Mesenchymal stem cell (in vitro differentiated cells and primary cell): ENCODE data around the gene MRC2. TPM values are rescaled to one million over a fixed set of nuclear protein-coding genes. Genes with fewer than 3 reads are reported as not detected.

Source experiments
- DNase-seq: peaks from one replicate; pipeline ENCODE4 v3.0.0-alpha.2; 2013
- H2AFZ ChIP-seq: one replicate; pipeline ENCODE4 v1.6.1; 2013; ENCODE audit warnings: low read depth, mild to moderate bottlenecking, control low read depth, inconsistent platforms, low read length, moderate library complexity
- H2AK5ac ChIP-seq: 2 replicates; pipeline ENCODE4 v1.6.1; 2013; ENCODE audit warnings: low read length, moderate library complexity, mild to moderate bottlenecking, inconsistent platforms; ENCODE audit not compliant: severe bottlenecking
- H2BK120ac ChIP-seq: one replicate; pipeline ENCODE4 v1.6.1; 2013; ENCODE audit warnings: low read depth, mild to moderate bottlenecking, inconsistent platforms, low read length, moderate library complexity
- H2BK12ac ChIP-seq, 2 experiments: one replicate each; pipeline ENCODE4 v1.6.1; 2013; ENCODE audit warnings: inconsistent platforms in 2 of 2, low read length in 2 of 2, mild to moderate bottlenecking in 2 of 2, moderate library complexity in 2 of 2, control low read depth in 1 of 2
- H2BK15ac ChIP-seq: one replicate; pipeline ENCODE4 v1.6.1; 2013; ENCODE audit warnings: mild to moderate bottlenecking, low read depth, inconsistent platforms; ENCODE audit not compliant: poor library complexity, severe bottlenecking
- H2BK5ac ChIP-seq: 2 replicates; pipeline ENCODE4 v1.6.1; 2013; ENCODE audit warnings: low read depth, mild to moderate bottlenecking, low read length, control low read depth, inconsistent platforms; ENCODE audit not compliant: poor library complexity, severe bottlenecking
- H3K14ac ChIP-seq, 2 experiments: one replicate each; pipeline ENCODE4 v1.6.1; 2013; ENCODE audit warnings: inconsistent platforms in 2 of 2, low read length in 2 of 2, control low read depth in 1 of 2, mild to moderate bottlenecking in 1 of 2, moderate library complexity in 1 of 2
- H3K18ac ChIP-seq, 2 experiments: one replicate each; pipeline ENCODE4 v1.6.1; 2013; ENCODE audit warnings: inconsistent platforms in 2 of 2, low read length in 2 of 2, control low read depth in 1 of 2, low read depth in 1 of 2, mild to moderate bottlenecking in 1 of 2
- H3K23ac ChIP-seq, 2 experiments: one replicate each; pipeline ENCODE4 v1.6.1; 2013; ENCODE audit warnings: inconsistent platforms in 2 of 2, low read length in 2 of 2, mild to moderate bottlenecking in 2 of 2, moderate library complexity in 2 of 2, control low read depth in 1 of 2
- H3K27ac ChIP-seq: 2 replicates; pipeline ENCODE4 v1.5.1; 2013; ENCODE audit warnings: mild to moderate bottlenecking, moderate library complexity, low read length, control low read depth, inconsistent platforms; ENCODE audit not compliant: poor library complexity, severe bottlenecking
- H3K27me3 ChIP-seq, 2 experiments: 2 replicates each; pipeline versions ENCODE4 v1.6.1 to v1.7.0; 2013; ENCODE audit warnings: low read length in 2 of 2, mild to moderate bottlenecking in 2 of 2, moderate library complexity in 2 of 2, control low read depth in 1 of 2, inconsistent platforms in 1 of 2; ENCODE audit not compliant: control insufficient read depth in 1 of 2, insufficient read depth in 1 of 2
- H3K36me3 ChIP-seq, 2 experiments: 2 replicates each; pipeline versions ENCODE4 v1.6.1 to v1.7.0; 2013; ENCODE audit warnings: low read length in 2 of 2, control low read depth in 1 of 2, inconsistent platforms in 1 of 2, low read depth in 1 of 2, mild to moderate bottlenecking in 1 of 2; ENCODE audit not compliant: insufficient read depth in 2 of 2, control insufficient read depth in 1 of 2
- H3K4ac ChIP-seq, 2 experiments: one replicate each; pipeline ENCODE4 v1.6.1; 2013; ENCODE audit warnings: inconsistent platforms in 2 of 2, low read length in 2 of 2, mild to moderate bottlenecking in 2 of 2, moderate library complexity in 2 of 2, control low read depth in 1 of 2, low read depth in 1 of 2
- H3K4me1 ChIP-seq: 2 replicates; pipeline ENCODE4 v1.6.1; 2013; ENCODE audit warnings: low read depth, low read length, control low read depth; ENCODE audit not compliant: control insufficient read depth, insufficient read depth
- H3K4me2 ChIP-seq: 2 replicates; pipeline ENCODE4 v1.6.1; 2013; ENCODE audit warnings: low read length, mild to moderate bottlenecking, inconsistent platforms; ENCODE audit not compliant: poor library complexity, severe bottlenecking
- H3K4me3 ChIP-seq, 2 experiments: 2 replicates each; pipeline versions ENCODE4 v1.5.1 to v1.7.0; 2013; ENCODE audit warnings: low read length in 2 of 2, mild to moderate bottlenecking in 2 of 2, control low read depth in 1 of 2, low read depth in 1 of 2; ENCODE audit not compliant: insufficient read depth in 1 of 2
- H3K79me1 ChIP-seq: replicated peaks from 2 replicates; pipeline ENCODE4 v1.6.1; 2013; ENCODE audit warnings: mild to moderate bottlenecking, control low read depth, low read length, inconsistent platforms; ENCODE audit not compliant: poor library complexity, severe bottlenecking
- H3K9ac ChIP-seq: 2 replicates; pipeline ENCODE4 v1.7.0; 2013; ENCODE audit warnings: mild to moderate bottlenecking, low read length, moderate library complexity
- H3K9me3 ChIP-seq: 2 replicates; pipeline ENCODE4 v1.7.0; 2013; ENCODE audit warnings: mild to moderate bottlenecking, low read length; ENCODE audit not compliant: control insufficient read depth
- H4K8ac ChIP-seq: one replicate; pipeline ENCODE4 v1.6.1; 2013; ENCODE audit warnings: inconsistent platforms, mild to moderate bottlenecking, low read length, moderate library complexity
- H4K91ac ChIP-seq: one replicate; pipeline ENCODE4 v1.6.1; 2013; ENCODE audit warnings: mild to moderate bottlenecking, low read length, inconsistent platforms
- WGBS: methylation state at CpG from one replicate; pipeline ENCODE4 v1.1.7; 2013; ENCODE audit warnings: mixed read lengths; 5-methylcytosine and 5-hydroxymethylcytosine counted together
- polyA plus RNA-seq, 2 experiments: library from polyadenylated mRNA; stranded (reverse); fragments of 200-250 nt; gene quantifications; one replicate each; pipeline ENCODE4 v1.2.3, GENCODE V29; 2013

MRC2 gene, protein sequence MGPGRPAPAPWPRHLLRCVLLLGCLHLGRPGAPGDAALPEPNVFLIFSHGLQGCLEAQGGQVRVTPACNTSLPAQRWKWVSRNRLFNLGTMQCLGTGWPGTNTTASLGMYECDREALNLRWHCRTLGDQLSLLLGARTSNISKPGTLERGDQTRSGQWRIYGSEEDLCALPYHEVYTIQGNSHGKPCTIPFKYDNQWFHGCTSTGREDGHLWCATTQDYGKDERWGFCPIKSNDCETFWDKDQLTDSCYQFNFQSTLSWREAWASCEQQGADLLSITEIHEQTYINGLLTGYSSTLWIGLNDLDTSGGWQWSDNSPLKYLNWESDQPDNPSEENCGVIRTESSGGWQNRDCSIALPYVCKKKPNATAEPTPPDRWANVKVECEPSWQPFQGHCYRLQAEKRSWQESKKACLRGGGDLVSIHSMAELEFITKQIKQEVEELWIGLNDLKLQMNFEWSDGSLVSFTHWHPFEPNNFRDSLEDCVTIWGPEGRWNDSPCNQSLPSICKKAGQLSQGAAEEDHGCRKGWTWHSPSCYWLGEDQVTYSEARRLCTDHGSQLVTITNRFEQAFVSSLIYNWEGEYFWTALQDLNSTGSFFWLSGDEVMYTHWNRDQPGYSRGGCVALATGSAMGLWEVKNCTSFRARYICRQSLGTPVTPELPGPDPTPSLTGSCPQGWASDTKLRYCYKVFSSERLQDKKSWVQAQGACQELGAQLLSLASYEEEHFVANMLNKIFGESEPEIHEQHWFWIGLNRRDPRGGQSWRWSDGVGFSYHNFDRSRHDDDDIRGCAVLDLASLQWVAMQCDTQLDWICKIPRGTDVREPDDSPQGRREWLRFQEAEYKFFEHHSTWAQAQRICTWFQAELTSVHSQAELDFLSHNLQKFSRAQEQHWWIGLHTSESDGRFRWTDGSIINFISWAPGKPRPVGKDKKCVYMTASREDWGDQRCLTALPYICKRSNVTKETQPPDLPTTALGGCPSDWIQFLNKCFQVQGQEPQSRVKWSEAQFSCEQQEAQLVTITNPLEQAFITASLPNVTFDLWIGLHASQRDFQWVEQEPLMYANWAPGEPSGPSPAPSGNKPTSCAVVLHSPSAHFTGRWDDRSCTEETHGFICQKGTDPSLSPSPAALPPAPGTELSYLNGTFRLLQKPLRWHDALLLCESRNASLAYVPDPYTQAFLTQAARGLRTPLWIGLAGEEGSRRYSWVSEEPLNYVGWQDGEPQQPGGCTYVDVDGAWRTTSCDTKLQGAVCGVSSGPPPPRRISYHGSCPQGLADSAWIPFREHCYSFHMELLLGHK (N-terminal part only)
- 173 TPM for polyA plus RNA-seq (2013, experiment 1 of 2)
- polyA plus RNA-seq (2013, experiment 2 of 2), result 168 TPM

DNA sequence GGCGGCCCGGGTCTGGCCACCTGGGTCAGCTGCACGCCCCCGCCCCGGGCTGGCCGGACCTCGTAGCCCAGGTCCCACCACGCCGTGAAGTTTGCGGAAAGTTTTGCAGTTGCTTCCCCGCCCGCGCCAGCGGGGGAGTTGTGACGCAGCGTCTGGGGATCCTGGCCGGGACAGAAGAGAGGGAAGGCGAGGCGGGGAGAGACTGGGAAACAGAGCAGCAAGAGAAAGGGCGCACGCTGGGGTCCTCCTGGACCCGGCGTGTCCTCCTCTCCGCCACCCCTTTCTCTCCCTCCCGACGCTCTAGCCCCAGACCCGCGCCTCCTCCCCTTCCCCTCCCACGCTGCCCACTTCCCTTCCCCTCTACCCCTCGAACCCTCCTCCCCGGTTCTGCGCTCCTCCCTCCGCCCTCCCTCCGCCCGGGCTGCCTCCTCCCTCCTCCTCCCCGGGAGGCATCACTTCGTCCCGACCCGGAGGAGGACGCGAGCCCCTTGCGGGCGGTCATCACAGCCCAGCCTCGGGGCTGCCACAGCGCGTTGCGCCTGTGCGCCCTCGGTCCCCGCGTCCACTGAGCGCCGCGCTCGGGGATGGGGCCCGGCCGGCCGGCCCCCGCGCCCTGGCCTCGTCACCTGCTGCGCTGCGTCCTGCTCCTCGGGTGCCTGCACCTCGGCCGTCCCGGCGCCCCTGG, at the start of gene MRC2:
MRC2 (plus strand) TSS at position 452 of the 685 bp plus-strand sequence; CDS start at position 585, 133 bp downstream.
- peak within 1 kb of the TSS; percentile 57 to 67 for H2BK12ac ChIP-seq
- peak within 1 kb of the TSS; percentile 40 for H2AK5ac ChIP-seq
- DNase-seq, result peak; percentile 92
- H2BK15ac ChIP-seq, result peak within 1 kb of the TSS; percentile 93
- peak within 1 kb of the TSS in 1 of 2 experiments; percentile 85 for H3K23ac ChIP-seq
- H3K9ac ChIP-seq, result peak within 1 kb of the TSS; percentile 96
- peaks cover 22 to 34% of the 10 kb centered on the region in 2 experiments for H3K36me3 ChIP-seq
- peak within 1 kb of the TSS; percentile 97 for H4K91ac ChIP-seq
- peak within 1 kb of the TSS; percentile 87 for H3K4me2 ChIP-seq
- peak within 1 kb of the TSS; percentile 87 to 89 for H3K4me3 ChIP-seq
- H3K27me3 ChIP-seq, result no peaks in the 10 kb centered on the region
- peaks cover 4% of the 10 kb centered on the region for H3K79me1 ChIP-seq
- H3K9me3 ChIP-seq, result no peaks in the 10 kb centered on the region
- H3K27ac ChIP-seq, result peak within 1 kb of the TSS; percentile 95
- H2AFZ ChIP-seq, result peak within 1 kb of the TSS; percentile 73
- WGBS, result 2% methylated on average over 46 of the region's 68 CpGs
- peak within 1 kb of the TSS; percentile 94 for H2BK120ac ChIP-seq
- peak within 1 kb of the TSS; percentile 87 for H2BK5ac ChIP-seq
- H3K4me1 ChIP-seq, result peaks cover 43% of the 10 kb centered on the region
- H3K18ac ChIP-seq, result peak within 1 kb of the TSS; percentile 97
- peak within 1 kb of the TSS; percentile 86 to 93 for H3K4ac ChIP-seq
- H3K14ac ChIP-seq, result peak within 1 kb of the TSS; percentile 65 to 93
- H4K8ac ChIP-seq, result peak within 1 kb of the TSS; percentile 87

DNA sequence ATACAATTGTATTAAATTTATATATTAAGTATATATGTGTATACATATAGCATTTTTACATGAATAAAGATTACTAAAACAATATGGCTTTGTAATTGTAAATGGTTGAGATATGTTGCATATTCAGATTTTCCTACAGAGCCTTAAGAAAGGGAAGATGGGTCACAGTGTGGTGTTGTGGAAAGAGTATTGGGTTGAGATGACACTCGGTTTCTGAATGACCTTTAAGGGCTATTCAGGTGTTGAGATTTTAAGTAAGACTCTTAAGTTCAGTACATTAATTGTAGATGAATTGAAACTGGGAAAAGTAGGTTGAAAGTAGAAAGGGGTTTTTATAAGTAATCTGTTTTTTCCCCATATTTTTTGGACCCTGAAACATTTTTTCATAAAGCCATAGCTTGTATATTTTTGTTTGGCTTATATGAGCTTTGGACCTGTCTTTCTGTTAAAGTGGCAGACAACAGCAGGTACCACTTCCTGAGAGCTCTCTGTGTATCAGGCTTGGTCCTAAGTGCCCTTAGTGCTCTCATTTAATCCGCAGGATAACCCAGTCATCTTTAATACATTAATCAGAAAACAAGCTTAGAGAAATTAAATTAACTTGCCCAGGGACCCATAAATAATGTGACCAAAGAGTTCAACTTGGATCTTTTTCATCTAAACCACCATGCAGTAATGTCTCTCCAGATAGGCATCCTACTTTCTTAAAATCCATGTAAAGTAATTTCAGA, 48.5 kb upstream of the MRC2 start:
- no peak overlapping the region for H3K27ac ChIP-seq
- H3K36me3 ChIP-seq, result peaks cover 15 to 71% of the 10 kb centered on the region in 2 experiments
- no peak overlapping the region for H2AK5ac ChIP-seq
- H4K8ac ChIP-seq, result no peak overlapping the region
- H2BK15ac ChIP-seq, result no peak overlapping the region
- no peak for DNase-seq
- H2BK5ac ChIP-seq, result no peak overlapping the region
- H3K9me3 ChIP-seq, result no peaks in the 10 kb centered on the region
- no peak overlapping the region for H3K9ac ChIP-seq
- 97% methylated on average over 2 of the region's 2 CpGs for WGBS
- H3K14ac ChIP-seq, result no peak overlapping the region
- no peak overlapping the region for H3K4me2 ChIP-seq
- H3K27me3 ChIP-seq, result no peaks in the 10 kb centered on the region
- no peak overlapping the region for H4K91ac ChIP-seq
- no peak overlapping the region for H3K4ac ChIP-seq
- H3K18ac ChIP-seq, result no peak overlapping the region
- H2BK120ac ChIP-seq, result no peak overlapping the region
- H3K23ac ChIP-seq, result no peak overlapping the region
- peaks cover 15% of the 10 kb centered on the region for H3K79me1 ChIP-seq
- no peak overlapping the region for H3K4me3 ChIP-seq
- H2BK12ac ChIP-seq, result no peak overlapping the region
- H2AFZ ChIP-seq, result no peak overlapping the region
- no peaks in the 10 kb centered on the region for H3K4me1 ChIP-seq

- H2BK15ac ChIP-seq, result no peak overlapping the region
- no peak overlapping the region for H3K27ac ChIP-seq
- no peak for DNase-seq
- no peak overlapping the region for H4K8ac ChIP-seq
- no peak overlapping the region for H2BK5ac ChIP-seq
- H3K4me1 ChIP-seq, result no peaks in the 10 kb centered on the region
- no peak overlapping the region for H3K4me3 ChIP-seq
- no peak overlapping the region for H3K4ac ChIP-seq
- H3K14ac ChIP-seq, result no peak overlapping the region
- H3K4me2 ChIP-seq, result no peak overlapping the region
- no peak overlapping the region for H2AK5ac ChIP-seq
- no peak overlapping the region for H4K91ac ChIP-seq
- H3K23ac ChIP-seq, result no peak overlapping the region
- no peak overlapping the region for H2AFZ ChIP-seq
- WGBS, result 100% methylated on average over 1 of the region's 2 CpGs
- no peak overlapping the region for H3K9ac ChIP-seq
- H3K36me3 ChIP-seq, result peaks cover 13 to 65% of the 10 kb centered on the region in 2 experiments
- no peak overlapping the region for H2BK120ac ChIP-seq
- H3K79me1 ChIP-seq, result peaks cover 18% of the 10 kb centered on the region
- H3K9me3 ChIP-seq, result no peaks in the 10 kb centered on the region
- no peak overlapping the region for H3K18ac ChIP-seq
- no peak overlapping the region for H2BK12ac ChIP-seq
- H3K27me3 ChIP-seq, result no peaks in the 10 kb centered on the region
Observed at GRCh38 chr17:62580947-62581346, 46.5 kb upstream of the MRC2 start.
